DOHH2 (cell line): ENCODE measurements around the gene IFNGR2.

ENCODE experiments used
- CTCF ChIP-seq: fragments of 200-600 bp; sonication (generic); IDR thresholded peaks from one replicate; pipeline ENCODE4 v1.5.1; 2014; ENCODE audit warnings: antibody characterized with exemption, mild to moderate bottlenecking, low read depth, low read length; ENCODE audit not compliant: poor library complexity, severe bottlenecking
- EZH2phosphoT487 ChIP-seq: fragments of 200-600 bp; sonication (generic); IDR thresholded peaks from 2 replicates; pipeline ENCODE4 v1.6.1; 2017; ENCODE audit warnings: borderline replicate concordance, mild to moderate bottlenecking, antibody characterized with exemption, low read length, moderate library complexity, mixed read lengths

DNA sequence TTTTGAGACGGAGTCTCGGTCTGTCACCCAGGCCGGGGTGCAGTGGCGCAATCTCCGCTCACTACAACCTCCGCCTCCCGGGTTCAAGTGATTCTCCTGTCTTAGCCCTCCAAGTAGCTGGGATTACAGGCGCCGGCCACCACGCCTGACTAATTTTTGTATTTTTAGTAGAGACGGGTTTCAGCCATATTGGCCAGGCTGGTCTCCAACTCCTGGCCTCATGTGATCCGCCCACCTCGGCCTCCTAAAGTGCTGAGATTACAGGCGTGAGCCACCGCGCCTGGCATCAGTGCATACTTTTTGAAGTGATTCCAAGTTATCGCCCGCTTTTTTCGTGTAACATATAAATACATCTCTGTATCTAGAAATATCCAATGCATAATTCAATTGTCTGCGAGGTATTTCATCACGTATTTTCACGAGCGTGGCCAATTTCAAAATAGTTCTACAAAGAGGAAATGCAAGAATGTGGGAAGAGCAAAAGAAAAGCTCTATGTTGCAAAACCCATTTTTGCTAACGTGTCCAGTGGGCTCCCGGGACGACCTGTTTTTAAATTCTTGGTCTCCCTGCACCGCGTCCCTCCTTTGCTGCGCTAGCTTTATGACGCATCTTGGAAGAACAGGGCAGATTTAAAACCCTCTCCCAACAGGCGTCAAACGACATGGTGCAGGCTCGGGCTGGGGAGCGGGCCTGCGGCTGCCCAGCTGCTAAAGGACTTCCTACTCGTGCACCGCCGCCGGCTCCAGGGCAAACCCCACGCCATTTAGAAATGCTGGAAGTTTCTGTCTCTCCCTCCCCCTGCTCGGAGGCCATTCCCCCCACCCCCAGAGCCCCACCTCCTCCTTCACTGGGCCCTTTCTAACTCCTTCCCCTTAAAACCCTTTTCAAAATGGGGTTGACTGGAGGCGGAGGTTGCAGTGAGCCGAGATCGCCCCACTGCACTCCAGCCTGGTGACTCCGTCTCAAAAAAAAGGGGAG lies 923 bp upstream of the IFNGR2 start:
- no peak for TF ChIP-seq CTCF
- no peak for TF ChIP-seq EZH2phosphoT487
